Kasumi-1 (cell line): ENCODE measurements around the gene HSPA6.
"Not testable (repeated sequence)": the region's sequence is repeated elsewhere in the genome, so short reads cannot be mapped to it uniquely, and the experiment has no call there.

Experiments used
- DNase-seq, 2 experiments: peaks; one replicate each; lab custom pipeline; 2025; lab: John Stamatoyannopoulos, UW

Gene HSPA6

DNA sequence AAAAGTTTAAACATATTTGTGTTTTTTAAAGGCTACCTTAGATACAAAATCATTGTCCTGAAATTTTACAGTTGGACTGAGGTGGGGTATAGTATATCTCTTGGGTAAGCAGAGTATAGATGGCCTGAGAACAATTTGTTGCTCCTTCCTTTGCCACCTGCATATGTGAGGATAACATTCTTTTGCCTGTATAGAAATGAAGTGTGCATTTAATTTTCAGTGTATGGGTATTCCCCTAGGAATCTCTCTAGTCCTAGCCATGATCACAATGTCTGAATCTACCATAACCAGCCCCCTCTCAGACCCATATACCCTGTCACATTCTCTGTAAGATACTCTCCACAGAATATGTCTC, 21.0 kb upstream of the HSPA6 start:
- no peak for DNase-seq

DNA sequence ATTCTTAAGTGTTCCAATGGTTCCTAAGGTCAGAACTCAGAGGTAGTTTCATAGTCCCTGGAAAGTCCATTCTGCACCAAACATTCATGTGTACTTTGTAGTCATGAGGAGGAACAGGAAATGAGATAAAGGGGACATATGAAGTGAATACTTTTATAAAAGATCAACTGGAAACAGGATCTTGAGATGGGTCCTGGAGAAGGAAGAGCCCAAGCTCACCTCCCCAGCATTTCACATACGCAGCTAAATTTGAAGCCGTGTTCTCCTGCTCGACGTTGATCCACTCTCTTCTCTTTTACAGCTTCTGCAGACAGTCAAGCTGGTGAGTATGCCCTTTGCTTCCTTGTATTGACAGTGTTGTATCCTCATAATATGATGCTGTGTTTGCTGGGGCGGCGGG, 18.7 kb upstream of the HSPA6 start:
- DNase-seq, result peak in 1 of 2 experiments; percentile 18

DNA sequence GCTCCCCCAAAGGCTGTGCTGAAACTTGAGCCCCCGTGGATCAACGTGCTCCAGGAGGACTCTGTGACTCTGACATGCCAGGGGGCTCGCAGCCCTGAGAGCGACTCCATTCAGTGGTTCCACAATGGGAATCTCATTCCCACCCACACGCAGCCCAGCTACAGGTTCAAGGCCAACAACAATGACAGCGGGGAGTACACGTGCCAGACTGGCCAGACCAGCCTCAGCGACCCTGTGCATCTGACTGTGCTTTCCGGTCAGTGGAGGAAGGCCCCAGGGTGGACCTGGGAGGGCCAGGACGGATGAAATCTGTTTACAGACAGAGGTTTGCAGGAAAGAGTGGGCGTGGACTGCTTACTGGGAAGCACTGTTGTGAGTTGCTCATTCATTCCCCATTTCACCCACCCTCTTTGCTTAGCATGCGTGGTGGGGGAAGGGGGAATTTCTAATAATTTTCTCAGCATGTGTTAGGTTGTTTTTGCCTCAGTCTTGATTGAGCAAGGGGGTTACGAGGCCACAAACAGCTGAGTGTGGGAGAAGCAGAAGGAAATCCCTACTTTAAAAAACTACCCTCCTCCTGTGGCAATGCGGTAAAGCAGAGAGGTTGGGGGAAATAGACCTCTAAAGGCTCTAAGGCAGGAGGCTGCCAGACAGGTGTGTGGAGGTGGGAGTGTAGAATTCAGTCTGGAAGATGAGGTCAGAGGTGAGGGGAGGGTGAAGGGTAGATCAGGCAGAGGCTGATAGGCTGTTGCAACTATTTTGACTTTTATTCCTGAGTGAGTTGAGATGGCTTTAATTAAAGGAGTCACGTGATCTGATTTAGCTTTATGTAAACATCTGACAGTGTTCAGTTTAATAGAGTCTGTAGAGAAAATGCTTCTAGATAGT, 17.8 kb upstream of the HSPA6 start:
- DNase-seq, result peak; percentile 69 to 78

DNA sequence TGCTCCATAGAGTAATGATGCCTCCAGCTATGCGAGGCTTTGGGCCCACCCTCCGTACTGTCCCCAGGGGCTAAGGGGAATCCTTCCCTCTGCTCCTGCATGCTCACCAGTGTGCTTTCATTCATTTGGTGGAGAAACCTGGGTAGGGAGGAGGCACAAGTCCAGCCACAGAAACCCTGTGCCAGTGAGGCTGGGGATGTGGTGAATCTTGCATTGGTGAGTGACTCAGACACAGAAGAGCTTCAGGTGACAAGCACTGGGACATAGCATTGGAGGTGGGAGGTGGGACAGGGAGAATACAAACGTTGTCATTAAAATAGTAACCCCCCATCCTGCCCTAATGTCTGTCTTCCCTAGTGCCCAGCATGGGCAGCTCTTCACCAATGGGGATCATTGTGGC, 13.9 kb upstream of the HSPA6 start:
- DNase-seq, result no peak

DNA sequence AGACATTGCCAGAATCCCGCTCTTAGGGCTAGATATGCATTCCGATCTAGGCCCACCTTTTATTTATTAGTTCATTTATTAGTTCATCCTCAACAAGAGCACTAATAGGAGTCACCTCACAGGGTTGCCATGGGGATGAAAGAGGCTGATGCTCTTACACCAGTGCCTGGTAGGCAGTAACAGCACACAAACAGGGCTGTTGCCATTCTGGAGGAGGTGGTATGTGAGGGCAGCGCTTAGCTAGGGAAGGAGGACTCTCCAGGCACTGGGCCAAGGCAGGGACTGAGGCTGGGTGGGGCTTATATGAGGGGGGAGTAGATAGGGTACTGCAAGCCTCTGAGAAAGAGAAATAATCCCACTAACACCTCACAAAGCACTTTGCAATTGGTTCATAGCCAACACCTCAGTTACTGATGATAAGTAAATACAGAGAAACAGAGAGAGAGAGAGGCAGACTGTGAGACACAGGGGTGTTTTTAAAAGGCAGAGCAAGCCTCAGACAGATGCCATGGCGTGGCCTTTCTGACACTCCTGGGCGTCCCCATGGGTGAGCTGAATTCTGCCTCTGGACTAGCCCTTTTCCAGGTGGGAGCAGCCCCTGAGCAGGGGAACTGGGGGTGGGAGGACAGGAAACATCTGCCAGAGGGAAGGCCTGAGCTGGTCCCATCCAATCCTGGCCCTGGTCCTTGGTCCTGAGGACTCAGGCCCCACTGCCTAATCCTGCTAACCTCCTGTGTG, 13.2 kb upstream of the HSPA6 start:
- DNase-seq, result no peak

DNA sequence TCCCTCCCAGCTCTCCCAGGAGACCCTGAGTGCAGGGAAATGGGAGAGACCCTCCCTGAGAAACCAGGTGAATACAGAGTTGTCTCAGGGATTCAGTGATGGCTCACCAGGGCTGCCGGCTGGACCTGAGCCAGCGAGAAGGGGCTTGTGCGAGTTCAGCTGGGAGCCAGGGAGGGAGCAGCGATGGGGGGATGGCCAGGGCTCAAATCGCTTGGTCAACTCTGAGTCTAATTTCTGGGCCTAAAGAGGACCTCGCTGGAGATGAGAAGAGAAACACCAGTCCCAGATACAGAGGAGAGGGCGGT, 12.6 kb upstream of the HSPA6 start:
- no peak for DNase-seq

DNA sequence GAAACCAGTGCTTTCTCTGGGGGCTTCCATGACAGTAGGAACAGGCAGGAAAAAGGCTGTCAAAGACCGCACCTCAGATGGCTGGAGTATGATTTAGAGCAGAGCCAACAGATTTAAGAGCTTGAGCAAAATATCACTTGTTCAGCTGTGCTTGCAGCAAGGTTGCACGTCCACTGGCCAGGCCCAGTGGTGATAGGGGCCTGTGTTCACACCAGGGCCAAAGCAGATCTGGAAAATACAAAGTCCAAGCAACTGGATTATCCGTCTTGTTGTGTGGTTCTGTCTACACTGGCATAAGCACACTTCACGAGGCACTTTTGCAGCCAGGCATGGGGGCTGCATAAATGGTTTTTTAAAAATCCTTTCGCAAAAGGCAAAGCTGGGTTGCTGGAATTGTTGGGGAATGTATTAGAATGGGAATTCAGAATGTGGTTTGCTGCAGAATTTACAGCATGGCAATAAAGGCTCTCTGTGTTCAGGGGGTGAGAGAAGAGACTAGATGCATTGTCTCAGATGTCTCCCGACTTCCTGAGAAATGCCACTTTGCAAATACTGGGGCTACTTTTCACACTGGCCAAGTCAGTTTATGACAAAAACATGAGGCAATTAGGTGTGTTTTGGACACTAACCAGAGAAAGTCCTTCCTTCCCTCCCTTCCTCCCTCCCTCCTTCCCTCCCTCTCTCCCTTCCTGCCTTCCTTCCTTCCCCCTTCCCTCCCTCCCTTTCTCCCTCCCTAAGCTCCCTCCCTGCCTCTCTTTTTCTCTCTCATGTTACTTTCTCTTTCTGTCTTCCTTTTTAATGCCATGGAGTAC, 11.5 kb upstream of the HSPA6 start:
- DNase-seq, result not testable (repeated sequence)

DNA sequence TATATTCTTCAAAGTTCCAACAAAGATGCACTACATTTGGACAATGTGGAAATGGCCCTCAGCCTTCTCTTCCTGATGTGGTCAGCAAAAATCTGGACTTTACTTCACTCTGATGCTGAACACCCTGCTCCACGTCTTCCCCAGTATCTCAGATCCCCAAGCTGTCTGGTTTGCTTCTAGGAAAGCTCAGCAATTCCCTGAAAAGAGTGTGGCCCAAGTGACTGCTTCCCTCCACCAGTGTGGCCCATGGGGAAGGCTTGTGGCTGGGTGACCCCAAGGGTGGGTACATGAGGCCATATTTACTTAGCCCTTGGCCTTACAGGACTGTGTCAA, 10.9 kb upstream of the HSPA6 start:
- DNase-seq, result not testable (repeated sequence)

DNA sequence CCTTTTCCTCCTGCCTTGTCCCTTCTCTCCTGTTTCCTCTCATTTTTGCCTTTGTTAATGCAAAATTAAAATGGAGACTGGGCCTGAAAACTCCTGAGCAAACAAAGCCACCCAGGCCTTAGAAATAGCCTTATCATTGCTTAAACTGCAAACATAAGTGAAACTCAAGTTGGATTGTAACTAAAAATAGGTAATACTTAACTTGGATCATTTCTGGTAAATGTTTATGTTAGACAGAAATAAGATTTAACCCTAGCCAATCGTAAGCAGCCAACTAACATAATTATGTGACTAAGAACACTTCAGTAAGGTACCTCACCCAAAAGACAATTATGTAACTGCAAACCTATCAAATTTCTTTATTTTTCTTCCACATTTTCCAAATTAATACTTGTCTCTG, 10.4 kb upstream of the HSPA6 start:
- not testable (repeated sequence) for DNase-seq

DNA sequence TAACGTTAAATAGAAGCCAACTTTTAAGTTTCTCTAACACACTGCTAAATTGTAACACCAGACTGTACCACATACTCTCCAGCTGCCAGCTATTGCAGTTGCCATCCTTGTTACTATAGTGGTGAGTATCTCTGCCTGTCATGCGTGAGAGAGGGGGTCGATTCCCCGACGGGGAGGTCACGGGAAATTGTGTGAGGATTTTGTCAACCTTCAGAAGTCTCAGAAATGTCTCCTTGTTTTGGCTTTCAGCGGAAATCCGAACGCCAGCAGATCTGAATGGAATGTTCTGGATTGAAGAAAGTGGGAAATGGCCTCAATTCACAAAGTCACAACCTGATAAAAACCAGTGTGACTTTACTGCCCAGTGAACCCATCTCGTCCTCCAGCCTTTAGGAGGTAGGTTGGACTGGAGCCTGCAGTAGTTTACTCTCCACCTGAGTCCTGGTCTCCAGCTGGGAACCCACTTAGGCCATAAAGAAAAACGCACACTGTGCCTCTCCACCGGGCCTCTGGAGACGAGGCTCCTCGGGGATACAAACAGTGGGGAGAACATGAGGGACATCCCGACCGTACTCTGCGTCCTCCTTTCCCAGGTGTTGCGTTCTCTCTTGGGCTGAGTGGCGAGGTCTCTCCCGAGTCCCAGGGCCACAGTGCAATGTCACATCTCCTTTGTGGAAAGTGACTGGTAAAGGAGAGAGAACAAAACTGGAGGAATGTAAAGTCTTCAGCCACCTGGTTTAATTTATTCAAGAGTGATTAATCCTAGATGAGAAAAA, 1.1 kb upstream of the HSPA6 start:
- DNase-seq, result not testable (repeated sequence)

DNA sequence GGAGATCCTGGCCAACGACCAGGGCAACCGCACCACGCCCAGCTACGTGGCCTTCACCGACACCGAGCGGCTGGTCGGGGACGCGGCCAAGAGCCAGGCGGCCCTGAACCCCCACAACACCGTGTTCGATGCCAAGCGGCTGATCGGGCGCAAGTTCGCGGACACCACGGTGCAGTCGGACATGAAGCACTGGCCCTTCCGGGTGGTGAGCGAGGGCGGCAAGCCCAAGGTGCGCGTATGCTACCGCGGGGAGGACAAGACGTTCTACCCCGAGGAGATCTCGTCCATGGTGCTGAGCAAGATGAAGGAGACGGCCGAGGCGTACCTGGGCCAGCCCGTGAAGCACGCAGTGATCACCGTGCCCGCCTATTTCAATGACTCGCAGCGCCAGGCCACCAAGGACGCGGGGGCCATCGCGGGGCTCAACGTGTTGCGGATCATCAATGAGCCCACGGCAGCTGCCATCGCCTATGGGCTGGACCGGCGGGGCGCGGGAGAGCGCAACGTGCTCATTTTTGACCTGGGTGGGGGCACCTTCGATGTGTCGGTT, 477 bp downstream of the HSPA6 start:
- not testable (repeated sequence) for DNase-seq

DNA sequence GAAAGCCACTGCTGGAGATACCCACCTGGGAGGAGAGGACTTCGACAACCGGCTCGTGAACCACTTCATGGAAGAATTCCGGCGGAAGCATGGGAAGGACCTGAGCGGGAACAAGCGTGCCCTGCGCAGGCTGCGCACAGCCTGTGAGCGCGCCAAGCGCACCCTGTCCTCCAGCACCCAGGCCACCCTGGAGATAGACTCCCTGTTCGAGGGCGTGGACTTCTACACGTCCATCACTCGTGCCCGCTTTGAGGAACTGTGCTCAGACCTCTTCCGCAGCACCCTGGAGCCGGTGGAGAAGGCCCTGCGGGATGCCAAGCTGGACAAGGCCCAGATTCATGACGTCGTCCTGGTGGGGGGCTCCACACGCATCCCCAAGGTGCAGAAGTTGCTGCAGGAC, 981 bp downstream of the HSPA6 start:
- not testable (repeated sequence) for DNase-seq

DNA sequence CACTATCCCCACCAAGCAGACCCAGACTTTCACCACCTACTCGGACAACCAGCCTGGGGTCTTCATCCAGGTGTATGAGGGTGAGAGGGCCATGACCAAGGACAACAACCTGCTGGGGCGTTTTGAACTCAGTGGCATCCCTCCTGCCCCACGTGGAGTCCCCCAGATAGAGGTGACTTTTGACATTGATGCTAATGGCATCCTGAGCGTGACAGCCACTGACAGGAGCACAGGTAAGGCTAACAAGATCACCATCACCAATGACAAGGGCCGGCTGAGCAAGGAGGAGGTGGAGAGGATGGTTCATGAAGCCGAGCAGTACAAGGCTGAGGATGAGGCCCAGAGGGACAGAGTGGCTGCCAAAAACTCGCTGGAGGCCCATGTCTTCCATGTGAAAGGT, 1.6 kb downstream of the HSPA6 start:
- not testable (repeated sequence) for DNase-seq

DNA sequence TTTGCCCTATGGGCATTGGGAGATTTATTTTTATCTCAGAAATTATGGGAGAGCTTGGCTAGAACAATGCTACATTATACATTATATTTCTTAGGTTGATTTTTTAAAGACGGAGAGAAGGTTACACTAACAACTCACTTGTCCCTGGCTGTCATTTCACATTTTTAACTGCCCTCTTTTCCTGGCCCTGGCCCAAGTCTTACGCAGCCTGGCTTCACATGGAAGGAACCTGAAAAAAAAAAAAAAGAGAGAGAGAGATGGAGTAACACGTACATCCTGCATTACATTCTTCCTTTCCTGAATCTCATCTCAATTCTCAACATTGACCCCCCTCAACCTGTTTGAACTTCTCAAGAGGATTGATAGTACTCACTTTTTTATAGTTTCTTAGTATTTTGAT, 4.2 kb downstream of the HSPA6 start:
- not testable (repeated sequence) for DNase-seq

DNA sequence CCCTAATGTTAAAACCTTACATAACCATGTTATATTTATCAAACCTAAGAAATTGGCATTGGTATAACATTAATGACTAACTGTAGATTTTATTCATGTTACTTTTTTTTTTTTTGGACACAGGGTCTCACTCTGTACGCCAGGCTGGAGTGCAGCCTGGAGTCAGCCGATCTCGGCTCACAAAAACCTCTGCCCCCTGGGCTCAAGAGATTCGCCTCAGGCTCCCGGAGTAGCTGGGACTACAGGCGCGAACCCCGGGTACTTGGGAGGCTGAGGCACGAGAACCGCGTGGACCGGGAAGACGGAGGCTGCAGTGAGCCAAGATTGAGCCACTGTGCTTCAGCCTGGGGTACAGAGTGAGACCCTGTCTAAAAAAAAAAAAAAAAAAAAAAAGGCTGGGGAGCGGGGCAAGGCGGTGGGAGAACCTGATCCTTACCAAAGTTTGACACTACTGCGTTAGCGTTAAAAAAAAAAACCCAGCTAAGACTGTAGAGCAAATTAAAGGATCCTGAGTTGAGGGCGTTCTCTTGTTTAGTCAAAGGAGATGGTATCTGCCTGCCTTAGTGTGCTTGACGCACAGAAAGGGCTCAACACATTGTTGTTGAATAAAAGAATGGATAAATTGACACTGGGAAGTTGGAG, 5.2 kb downstream of the HSPA6 start:
- DNase-seq, result peak in 1 of 2 experiments; percentile 7

DNA sequence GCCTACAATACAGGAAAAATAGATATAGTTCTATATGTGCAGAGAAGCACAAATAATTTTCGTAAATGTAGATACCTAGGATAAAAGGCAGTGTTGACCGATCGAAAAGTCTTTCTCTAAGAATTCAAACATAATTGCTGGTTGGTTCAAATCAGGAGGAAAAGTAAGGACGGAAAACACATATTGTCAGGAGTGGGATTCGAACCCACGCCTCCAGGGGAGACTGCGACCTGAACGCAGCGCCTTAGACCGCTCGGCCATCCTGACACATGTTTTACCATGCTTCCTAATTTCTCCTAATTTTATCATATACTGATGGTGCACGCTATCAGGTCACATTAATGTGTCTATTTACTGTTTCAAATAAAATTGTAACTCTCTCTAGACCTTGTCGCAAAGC, 5.8 kb downstream of the HSPA6 start:
- peak; percentile 9 to 30 for DNase-seq

DNA sequence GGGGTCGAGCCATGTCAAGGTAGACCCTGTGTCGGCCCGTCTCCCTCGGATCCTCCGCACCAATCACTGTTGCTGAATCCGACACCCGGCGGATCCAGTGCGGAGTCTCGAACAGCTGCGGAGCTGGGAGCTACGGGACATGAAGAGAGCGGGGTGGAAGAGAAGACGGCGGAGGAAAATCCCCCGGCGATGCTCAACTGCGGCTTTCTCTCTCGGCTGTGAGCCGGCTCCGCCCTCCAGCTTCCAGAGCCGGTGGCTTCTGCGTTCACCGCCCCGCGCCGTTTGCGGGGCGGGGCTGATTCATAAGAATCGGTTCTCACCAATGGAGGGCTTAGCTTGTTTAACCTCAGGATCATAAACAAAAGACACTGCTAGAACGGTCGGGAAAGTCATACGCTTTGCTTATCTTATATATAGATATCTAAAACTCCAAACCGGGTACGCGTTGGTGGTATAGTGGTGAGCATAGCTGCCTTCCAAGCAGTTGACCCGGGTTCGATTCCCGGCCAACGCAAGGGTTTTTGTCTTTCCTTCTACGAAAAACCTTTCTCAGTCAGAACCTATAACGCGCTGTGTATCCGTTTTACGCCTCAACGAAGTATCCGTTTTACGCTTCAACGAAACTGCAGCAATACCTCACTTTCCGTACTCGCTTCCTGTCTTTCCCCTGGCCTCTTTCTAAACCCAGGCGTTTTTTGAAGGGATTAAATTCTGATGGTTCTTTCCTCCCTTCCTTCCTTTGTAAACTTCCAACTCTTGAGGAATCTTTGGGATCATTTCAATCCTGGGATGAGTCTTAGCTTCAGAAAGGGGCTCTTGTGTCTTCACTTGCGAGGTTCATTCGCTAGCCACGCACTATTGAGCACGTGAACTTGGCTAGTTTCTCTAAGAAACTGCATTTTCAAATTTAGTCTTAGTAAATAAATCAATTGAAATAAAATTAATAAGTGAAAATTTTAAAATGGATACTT, 6.6 kb downstream of the HSPA6 start:
- DNase-seq, result peak; percentile 83

DNA sequence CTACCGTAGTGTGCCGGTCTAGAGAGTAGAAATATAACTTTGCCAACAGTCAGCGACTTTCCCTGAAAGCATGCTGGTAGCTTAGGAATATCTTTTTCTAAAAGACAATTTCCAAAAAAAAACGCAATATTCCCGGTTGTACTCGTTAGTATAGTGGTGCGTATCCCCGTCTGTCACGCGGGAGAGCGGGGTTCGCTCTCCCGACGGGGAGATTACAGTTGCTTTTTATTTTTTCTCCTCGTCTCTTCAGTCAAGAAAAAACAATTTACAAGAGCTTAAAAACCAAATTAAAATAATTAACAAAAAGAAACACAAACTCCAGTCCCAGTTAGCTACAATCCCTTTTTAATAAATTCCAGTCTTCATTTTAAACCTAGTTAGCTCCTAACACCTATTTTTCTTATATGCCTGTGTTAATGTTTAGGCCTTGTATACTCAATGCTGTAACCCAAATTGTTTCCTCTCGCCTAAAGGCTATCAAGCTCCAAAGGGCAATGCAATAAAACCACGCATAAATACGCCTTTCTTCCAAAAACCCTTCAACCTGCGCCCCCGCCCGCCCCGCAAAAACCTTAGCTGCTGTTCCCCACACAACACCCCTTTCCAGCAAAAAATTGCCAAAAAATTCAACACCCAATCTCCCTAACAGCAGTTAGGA, 7.8 kb downstream of the HSPA6 start:
- no peak for DNase-seq
